ENCODE measurements around the gene NBDY.

The NBDY gene

DNA sequence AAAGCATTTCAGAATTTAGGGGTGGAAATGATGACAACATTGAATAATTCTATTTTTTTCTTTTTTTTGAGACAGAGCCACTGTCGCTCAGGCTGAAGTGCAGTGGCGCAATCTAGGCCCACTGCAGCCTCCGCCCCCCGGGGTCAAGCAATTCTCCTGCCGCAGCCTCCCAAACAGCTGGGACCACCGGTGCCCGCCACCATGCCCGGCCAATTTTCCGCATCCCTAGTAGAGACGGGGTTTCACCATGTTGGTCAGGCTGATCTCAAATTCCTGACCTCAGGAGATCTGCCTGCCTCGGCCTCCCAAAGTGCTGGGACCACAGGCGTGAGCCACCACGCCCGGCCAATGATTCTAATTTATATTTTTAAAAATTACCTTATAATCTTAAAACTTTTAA, 7.2 kb downstream of the NBDY start:
- no peak for DNase-seq (ENCODE audit: low read depth)
- TF ChIP-seq, protein P1, sequence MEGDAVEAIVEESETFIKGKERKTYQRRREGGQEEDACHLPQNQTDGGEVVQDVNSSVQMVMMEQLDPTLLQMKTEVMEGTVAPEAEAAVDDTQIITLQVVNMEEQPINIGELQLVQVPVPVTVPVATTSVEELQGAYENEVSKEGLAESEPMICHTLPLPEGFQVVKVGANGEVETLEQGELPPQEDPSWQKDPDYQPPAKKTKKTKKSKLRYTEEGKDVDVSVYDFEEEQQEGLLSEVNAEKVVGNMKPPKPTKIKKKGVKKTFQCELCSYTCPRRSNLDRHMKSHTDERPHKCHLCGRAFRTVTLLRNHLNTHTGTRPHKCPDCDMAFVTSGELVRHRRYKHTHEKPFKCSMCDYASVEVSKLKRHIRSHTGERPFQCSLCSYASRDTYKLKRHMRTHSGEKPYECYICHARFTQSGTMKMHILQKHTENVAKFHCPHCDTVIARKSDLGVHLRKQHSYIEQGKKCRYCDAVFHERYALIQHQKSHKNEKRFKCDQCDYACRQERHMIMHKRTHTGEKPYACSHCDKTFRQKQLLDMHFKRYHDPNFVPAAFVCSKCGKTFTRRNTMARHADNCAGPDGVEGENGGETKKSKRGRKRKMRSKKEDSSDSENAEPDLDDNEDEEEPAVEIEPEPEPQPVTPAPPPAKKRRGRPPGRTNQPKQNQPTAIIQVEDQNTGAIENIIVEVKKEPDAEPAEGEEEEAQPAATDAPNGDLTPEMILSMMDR (IDR thresholded peaks at IDR 0.05; ENCODE audit: control insufficient read depth, insufficient read depth, low read depth, low read length, missing control alignments) = no peak
- no peak overlapping the region for H3K4me3 ChIP-seq (ENCODE audit: control insufficient read depth, low read depth, low read length)

- no peak for DNase-seq (ENCODE audit: low read depth)
- TF ChIP-seq, protein P1 (IDR thresholded peaks at IDR 0.05; ENCODE audit: control insufficient read depth, insufficient read depth, low read depth, low read length, missing control alignments) = no peak
- no peak overlapping the region for H3K4me3 ChIP-seq (ENCODE audit: control insufficient read depth, low read depth, low read length)
These were observed 9.6 kb downstream of the NBDY start for GRCh38 chrX:56738670-56739069.

GRCh38 chrX:56744996-56745395, 16.0 kb downstream of the NBDY start:
- DNase-seq (ENCODE audit: low read depth) = peak; percentile 52
- TF ChIP-seq, protein P1 (IDR thresholded peaks at IDR 0.05; ENCODE audit: control insufficient read depth, insufficient read depth, low read depth, low read length, missing control alignments) = no peak

DNA sequence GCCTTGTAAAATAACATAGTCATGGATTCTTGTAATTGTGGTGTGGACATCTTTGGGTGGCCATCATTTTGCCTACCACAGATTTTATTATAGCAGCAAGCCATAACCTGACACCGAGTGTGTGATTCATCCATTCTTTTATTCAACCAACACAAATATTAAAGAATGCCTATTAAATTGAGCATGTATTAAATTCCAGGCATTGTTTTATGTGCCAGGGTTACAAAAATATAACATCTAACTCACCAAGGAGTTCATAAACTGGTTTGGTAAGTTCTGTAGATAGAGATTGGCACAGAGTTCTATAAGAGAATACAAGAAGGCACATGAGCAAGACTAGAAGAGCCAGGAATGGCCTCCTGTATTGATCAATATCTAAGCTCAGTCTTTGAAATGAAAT, 18.0 kb downstream of the NBDY start:
- TF ChIP-seq, protein P1 (IDR thresholded peaks at IDR 0.05; ENCODE audit: control insufficient read depth, insufficient read depth, low read depth, low read length, missing control alignments) = no peak
- DNase-seq (ENCODE audit: low read depth) = no peak
- no peak overlapping the region for H3K4me3 ChIP-seq (ENCODE audit: control insufficient read depth, low read depth, low read length)

More at GRCh38 chrX:56744996-56745395, 16.0 kb downstream of the NBDY start:
- no peak overlapping the region for H3K4me3 ChIP-seq (ENCODE audit: control insufficient read depth, low read depth, low read length)

GRCh38 chrX:56751071-56751470, 22.0 kb downstream of the NBDY start:
- TF ChIP-seq, protein P1 (IDR thresholded peaks at IDR 0.05; ENCODE audit: control insufficient read depth, insufficient read depth, low read depth, low read length, missing control alignments) = no peak
- DNase-seq (ENCODE audit: low read depth) = no peak
- H3K4me3 ChIP-seq (ENCODE audit: control insufficient read depth, low read depth, low read length) = no peak overlapping the region

- TF ChIP-seq, protein P1 (IDR thresholded peaks at IDR 0.05; ENCODE audit: control insufficient read depth, insufficient read depth, low read depth, low read length, missing control alignments) = no peak
- no peak for DNase-seq (ENCODE audit: low read depth)
- no peak overlapping the region for H3K4me3 ChIP-seq (ENCODE audit: control insufficient read depth, low read depth, low read length)
These were observed 28.3 kb downstream of the NBDY start for GRCh38 chrX:56757327-56757726.

GRCh38 chrX:56758456-56758855, 29.4 kb downstream of the NBDY start:
- no peak overlapping the region for H3K4me3 ChIP-seq (ENCODE audit: control insufficient read depth, low read depth, low read length)
- DNase-seq (ENCODE audit: low read depth) = no peak
- TF ChIP-seq, protein P1 (IDR thresholded peaks at IDR 0.05; ENCODE audit: control insufficient read depth, insufficient read depth, low read depth, low read length, missing control alignments) = no peak

Data from AG09309 (cell line).